ENCODE measurements around the gene TATDN2. TPM values are rescaled to one million over a fixed set of nuclear protein-coding genes. Genes with fewer than 3 reads are reported as not detected.

TATDN2 gene
- total RNA-seq, 1 experiment from 2014 or later: 30.4 TPM

- H3K4me1 ChIP-seq (ENCODE audit: control insufficient read depth, insufficient read depth, low read length): no peaks in the 10 kb centered on the region
- H3K27ac ChIP-seq (ENCODE audit: low read length): no peak overlapping the region
- intact Hi-C loops (cut with micrococcal nuclease; ENCODE audit: unreplicated experiment) (no loop called here), in situ Hi-C loops (cut with HindIII; ENCODE audit: low pct_unique_long_range_greater_than_20kb, low sequenced_read_pairs) (no loop called here)
- CTCF ChIA-PET: no interaction called here
- ATAC-seq (0 out of 2 replicates have a peak, but pooled peaks have one; percentile 23), DNase-seq (ENCODE audit: low read depth, low spot score) (no peak)
- no TSS peak for BruUV-seq (replicated peaks)
- no peaks in the 10 kb centered on the region for H3K27me3 ChIP-seq (ENCODE audit: control insufficient read depth, insufficient read depth, low read length)
- POLR2A ChIA-PET: no interaction called here
- no peaks in the 10 kb centered on the region; the same call in none of the 2 replicates for H3K36me3 ChIP-seq (ENCODE audit: control insufficient read depth, insufficient read depth, low read length)
- H3K4me3 ChIP-seq (ENCODE audit: low read depth in 2 of 2, low read length in 2 of 2): no peak overlapping the region
- TF ChIP-seq CTCF (IDR thresholded peaks at IDR 0.05) (no peak), TCF7L2 (IDR thresholded peaks at IDR 0.05; ENCODE audit: low read depth, low read length) (no peak), REST (IDR thresholded peaks at IDR 0.05; ENCODE audit: insufficient read depth in 1 of 2, low read depth in 2 of 2, low read length in 1 of 2) (no peak), SIN3A (IDR thresholded peaks at IDR 0.05; ENCODE audit: borderline replicate concordance, insufficient read depth, low read depth, low read length) (no peak), POLR2AphosphoS5 (IDR thresholded peaks at IDR 0.05; ENCODE audit: low read depth, low read length) (no peak)
- no peaks in the 10 kb centered on the region for H3K9me3 ChIP-seq (ENCODE audit: control insufficient read depth, insufficient read depth, low read depth, low read length)
Measured at GRCh38 chr3:10312391-10312790, 64.1 kb downstream of the TATDN2 start.

GRCh38 chr3:10312861-10313260 is 64.6 kb downstream of the TATDN2 start:
- Histone ChIP-seq H3K4me3 (ENCODE audit: low read depth in 2 of 2, low read length in 2 of 2) (no peak overlapping the region), H3K9me3 (ENCODE audit: control insufficient read depth, insufficient read depth, low read depth, low read length) (no peaks in the 10 kb centered on the region), H3K27ac (ENCODE audit: low read length) (no peak overlapping the region), H3K4me1 (ENCODE audit: control insufficient read depth, insufficient read depth, low read length) (no peaks in the 10 kb centered on the region), H3K27me3 (ENCODE audit: control insufficient read depth, insufficient read depth, low read length) (no peaks in the 10 kb centered on the region), H3K36me3 (ENCODE audit: control insufficient read depth, insufficient read depth, low read length) (peaks cover under 1% of the 10 kb centered on the region)
- TF ChIP-seq CTCF (IDR thresholded peaks at IDR 0.05): no peak
- ATAC-seq (no peak; the same call in 1 of the 2 replicates), DNase-seq (ENCODE audit: low read depth, low spot score) (no peak)
- in situ Hi-C loops (cut with HindIII; ENCODE audit: low pct_unique_long_range_greater_than_20kb, low sequenced_read_pairs): no loop called here
- ChIA-PET POLR2A (no interaction called here), CTCF (no interaction called here)
- intact Hi-C loops (cut with micrococcal nuclease; ENCODE audit: unreplicated experiment): no loop called here
- BruUV-seq (replicated peaks): no TSS peak

- no peak overlapping the region for H3K4me3 ChIP-seq (ENCODE audit: low read depth in 2 of 2, low read length in 2 of 2)
- intact Hi-C loops (cut with micrococcal nuclease; ENCODE audit: unreplicated experiment): no loop called here
- no peak for ATAC-seq
- BruUV-seq (replicated peaks): no TSS peak
- no peaks in the 10 kb centered on the region for H3K9me3 ChIP-seq (ENCODE audit: control insufficient read depth, insufficient read depth, low read depth, low read length)
- DNase-seq (ENCODE audit: low read depth, low spot score): no peak
- H3K27me3 ChIP-seq (ENCODE audit: control insufficient read depth, insufficient read depth, low read length): no peaks in the 10 kb centered on the region
- POLR2A ChIA-PET: no interaction called here
- peaks cover 4% of the 10 kb centered on the region; the same call in 1 of the 2 replicates for H3K4me1 ChIP-seq (ENCODE audit: control insufficient read depth, insufficient read depth, low read length)
- peaks cover 5% of the 10 kb centered on the region for H3K36me3 ChIP-seq (ENCODE audit: control insufficient read depth, insufficient read depth, low read length)
- TF ChIP-seq POLR2AphosphoS5 (IDR thresholded peaks at IDR 0.05; ENCODE audit: low read depth, low read length) (no peak), CTCF (IDR thresholded peaks at IDR 0.05) (no peak), TCF7L2 (IDR thresholded peaks at IDR 0.05; ENCODE audit: low read depth, low read length) (no peak), SIN3A (IDR thresholded peaks at IDR 0.05; ENCODE audit: borderline replicate concordance, insufficient read depth, low read depth, low read length) (no peak)
- in situ Hi-C loops (cut with HindIII; ENCODE audit: low pct_unique_long_range_greater_than_20kb, low sequenced_read_pairs): no loop called here
- CTCF ChIA-PET: no interaction called here
- no peak overlapping the region for H3K27ac ChIP-seq (ENCODE audit: low read length)
Measured at GRCh38 chr3:10315101-10315500, 66.8 kb downstream of the TATDN2 start.
